BLaER1 treated with 17β-estradiol and CSF1 and Interleukin-3, amounts not matched to agents 10 nM and 100 nM (cell line): ENCODE results near the gene CEP112.

Experiments
- H3K27ac ChIP-seq, 11 experiments: shearing (Covaris generic); formaldehyde crosslinking; 2 replicates each; pipeline ENCODE4 v1.8.1; 2022
- H3K27me3 ChIP-seq, 11 experiments: shearing (Covaris generic); formaldehyde crosslinking; 2 replicates each; pipeline ENCODE4 v1.8.1; 2022
- H3K36me3 ChIP-seq, 11 experiments: shearing (Covaris generic); formaldehyde crosslinking; 2 replicates each; pipeline ENCODE4 v1.8.1; 2022
- H3K4me1 ChIP-seq, 10 experiments: shearing (Covaris generic); formaldehyde crosslinking; 2 replicates each; pipeline ENCODE4 v1.8.1; 2022
- H3K4me2 ChIP-seq, 11 experiments: shearing (Covaris generic); formaldehyde crosslinking; 2 replicates each; pipeline ENCODE4 v1.8.1; 2022
- H3K4me3 ChIP-seq, 10 experiments: shearing (Covaris generic); formaldehyde crosslinking; 2 replicates each; pipeline ENCODE4 v1.8.1; 2022
- H3K9ac ChIP-seq, 11 experiments: shearing (Covaris generic); formaldehyde crosslinking; 2 replicates each; pipeline ENCODE4 v1.8.1; 2022
- H3K9me3 ChIP-seq, 11 experiments: shearing (Covaris generic); formaldehyde crosslinking; replicated peaks in 1 of 11; 2 replicates each; pipeline ENCODE4 v1.8.1; 2022
- H4K20me1 ChIP-seq, 11 experiments: shearing (Covaris generic); formaldehyde crosslinking; 2 replicates each; pipeline ENCODE4 v1.8.1; 2022
- Cebpa-rat ChIP-seq, 11 experiments: shearing (Covaris generic); IDR thresholded peaks; 2 replicates each; pipeline ENCODE4 v1.8.1; 2022

Gene CEP112

DNA sequence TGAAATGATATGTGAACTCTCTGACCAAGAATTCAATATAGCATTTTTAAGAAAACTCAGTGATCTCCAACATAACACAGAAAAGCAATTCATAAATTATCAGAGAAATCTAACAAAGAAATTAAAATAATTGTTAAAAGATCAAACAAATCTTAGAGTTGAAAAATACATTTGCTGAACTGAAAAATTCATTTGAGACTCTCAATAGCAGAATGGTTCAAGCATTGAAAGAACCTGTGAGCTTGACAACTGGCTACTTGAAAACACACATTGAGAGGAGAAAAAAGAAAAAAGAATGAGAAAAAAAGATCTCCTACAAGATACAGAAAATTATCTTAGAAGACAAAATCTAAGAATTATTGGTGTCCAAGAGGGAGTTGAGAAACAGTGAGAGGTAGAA lies 203.5 kb downstream of the CEP112 start:
- H3K27me3 ChIP-seq = no peaks in the 10 kb centered on the region
- H4K20me1 ChIP-seq = no peaks in the 10 kb centered on the region
- no peak overlapping the region for H3K9ac ChIP-seq
- H3K36me3 ChIP-seq = 0 out of 22 replicates have a peak, but pooled peaks cover 0 to 4% (median 0%) of the 10 kb centered on the region in 11 experiments
- peaks cover 17 to 25% (median 21%) of the 10 kb centered on the region in 11 experiments for H3K9me3 ChIP-seq
- no peak overlapping the region for H3K27ac ChIP-seq
- H3K4me3 ChIP-seq = no peak overlapping the region
- no peak overlapping the region for H3K4me2 ChIP-seq
- H3K4me1 ChIP-seq = no peaks in the 10 kb centered on the region
- no peak for TF ChIP-seq Cebpa-rat (IDR thresholded peaks at IDR 0.05)

DNA sequence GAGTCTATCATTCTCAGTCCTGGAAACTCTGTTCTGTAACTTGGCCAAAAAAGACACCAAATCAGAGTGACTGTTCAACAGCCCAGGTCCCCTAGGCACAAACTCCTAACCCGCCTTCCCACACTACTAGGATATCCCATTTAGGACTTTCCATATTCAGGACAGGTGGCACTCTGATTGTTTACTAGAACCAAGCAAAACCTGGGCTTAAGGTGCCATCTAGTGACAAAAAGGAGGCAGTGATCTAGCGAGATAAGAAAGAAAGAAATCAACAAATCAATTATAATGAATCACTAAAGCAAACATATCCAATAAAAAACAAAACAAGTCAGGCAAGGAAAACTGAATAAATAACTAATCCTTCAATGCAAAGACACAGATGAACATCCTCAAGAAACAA lies 203.9 kb downstream of the CEP112 start:
- peaks cover 17 to 25% (median 21%) of the 10 kb centered on the region in 11 experiments for H3K9me3 ChIP-seq

GRCh38 chr17:65985571-65985970 lies 206.4 kb downstream of the CEP112 start:
- Histone ChIP-seq H3K9ac (no peak overlapping the region), H3K36me3 (0 out of 22 replicates have a peak, but pooled peaks cover 0 to 4% (median 0%) of the 10 kb centered on the region in 11 experiments), H3K27ac (no peak overlapping the region), H3K27me3 (no peaks in the 10 kb centered on the region), H3K4me1 (no peaks in the 10 kb centered on the region), H4K20me1 (no peaks in the 10 kb centered on the region), H3K4me3 (no peak overlapping the region), H3K9me3 (peaks cover 17 to 25% (median 21%) of the 10 kb centered on the region in 11 experiments), H3K4me2 (no peak overlapping the region)
- TF ChIP-seq Cebpa-rat (IDR thresholded peaks at IDR 0.05) = no peak

More for the DNA sequence above, 203.9 kb downstream of the CEP112 start:
- H3K27me3 ChIP-seq = no peaks in the 10 kb centered on the region
- TF ChIP-seq Cebpa-rat (IDR thresholded peaks at IDR 0.05) = no peak
- no peak overlapping the region for H3K4me2 ChIP-seq
- 0 out of 22 replicates have a peak, but pooled peaks cover 0 to 4% (median 0%) of the 10 kb centered on the region in 11 experiments for H3K36me3 ChIP-seq
- H3K4me1 ChIP-seq = no peaks in the 10 kb centered on the region
- H4K20me1 ChIP-seq = no peaks in the 10 kb centered on the region
- no peak overlapping the region for H3K27ac ChIP-seq
- H3K4me3 ChIP-seq = no peak overlapping the region
- no peak overlapping the region for H3K9ac ChIP-seq

GRCh38 chr17:65984299-65984698 lies 207.6 kb downstream of the CEP112 start:
- Histone ChIP-seq H3K4me3 (no peak overlapping the region), H3K9ac (no peak overlapping the region), H4K20me1 (no peaks in the 10 kb centered on the region), H3K27ac (no peak overlapping the region), H3K9me3 (peaks cover 17 to 20% (median 19%) of the 10 kb centered on the region in 11 experiments), H3K27me3 (no peaks in the 10 kb centered on the region), H3K4me2 (no peak overlapping the region), H3K4me1 (no peaks in the 10 kb centered on the region), H3K36me3 (0 out of 22 replicates have a peak, but pooled peaks cover 0 to 4% (median 0%) of the 10 kb centered on the region in 11 experiments)
- TF ChIP-seq Cebpa-rat (IDR thresholded peaks at IDR 0.05) = no peak

DNA sequence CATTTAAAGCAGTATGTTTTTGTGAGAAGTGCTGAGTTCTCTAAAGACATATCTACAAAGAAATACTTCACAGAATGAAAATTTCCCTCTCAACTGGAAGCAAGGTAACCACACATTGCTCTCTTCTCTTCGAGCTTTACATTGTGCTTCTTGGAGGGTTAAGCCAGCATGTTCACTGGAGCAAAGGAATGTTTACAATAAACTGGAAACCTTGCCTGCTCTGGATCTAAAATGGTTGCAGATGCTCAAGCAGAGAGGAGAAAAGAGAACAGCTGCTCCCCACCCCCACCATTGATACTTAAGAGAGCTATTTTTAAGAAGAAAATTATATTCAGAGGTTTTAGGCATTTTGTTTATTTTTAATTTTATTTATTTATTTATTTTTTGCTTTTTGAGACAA lies 213.1 kb downstream of the CEP112 start:
- no peak for TF ChIP-seq Cebpa-rat (IDR thresholded peaks at IDR 0.05)
- Histone ChIP-seq H3K4me1 (0 out of 20 replicates have a peak, but pooled peaks cover 0 to 4% (median 0%) of the 10 kb centered on the region in 10 experiments), H3K9me3 (no peaks in the 10 kb centered on the region; a peak in 1 of 22 replicates), H3K4me2 (no peak overlapping the region), H3K27ac (no peak overlapping the region), H3K27me3 (no peaks in the 10 kb centered on the region), H3K9ac (no peak overlapping the region), H4K20me1 (no peaks in the 10 kb centered on the region), H3K4me3 (no peak overlapping the region), H3K36me3 (no peaks in the 10 kb centered on the region)

DNA sequence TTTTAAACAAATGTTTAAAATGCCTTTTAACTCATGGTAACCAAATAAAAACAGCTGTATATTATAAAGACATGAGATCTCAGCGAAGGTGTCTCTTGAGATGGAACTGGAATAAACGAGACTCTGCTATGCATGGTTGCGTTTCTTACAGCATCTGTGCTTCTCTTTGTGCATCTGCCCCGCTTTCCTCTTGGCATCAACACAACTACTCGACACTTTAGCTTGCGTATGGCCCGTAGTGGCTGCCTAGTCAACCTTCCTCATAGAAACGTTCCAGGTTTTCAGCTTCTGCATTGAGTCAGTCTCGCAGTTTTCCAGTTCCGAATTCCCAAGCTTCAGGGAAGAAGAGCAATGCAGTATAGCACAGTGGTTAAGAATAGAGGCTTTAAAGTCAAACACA lies 214.9 kb downstream of the CEP112 start:
- Histone ChIP-seq H3K4me2 (no peak overlapping the region), H3K27me3 (no peaks in the 10 kb centered on the region), H3K4me1 (0 out of 20 replicates have a peak, but pooled peaks cover 0 to 4% (median 0%) of the 10 kb centered on the region in 10 experiments), H3K9me3 (no peaks in the 10 kb centered on the region; a peak in 1 of 22 replicates), H3K36me3 (no peaks in the 10 kb centered on the region), H3K27ac (no peak overlapping the region), H4K20me1 (no peaks in the 10 kb centered on the region), H3K9ac (no peak overlapping the region), H3K4me3 (no peak overlapping the region)
- no peak for TF ChIP-seq Cebpa-rat (IDR thresholded peaks at IDR 0.05)

DNA sequence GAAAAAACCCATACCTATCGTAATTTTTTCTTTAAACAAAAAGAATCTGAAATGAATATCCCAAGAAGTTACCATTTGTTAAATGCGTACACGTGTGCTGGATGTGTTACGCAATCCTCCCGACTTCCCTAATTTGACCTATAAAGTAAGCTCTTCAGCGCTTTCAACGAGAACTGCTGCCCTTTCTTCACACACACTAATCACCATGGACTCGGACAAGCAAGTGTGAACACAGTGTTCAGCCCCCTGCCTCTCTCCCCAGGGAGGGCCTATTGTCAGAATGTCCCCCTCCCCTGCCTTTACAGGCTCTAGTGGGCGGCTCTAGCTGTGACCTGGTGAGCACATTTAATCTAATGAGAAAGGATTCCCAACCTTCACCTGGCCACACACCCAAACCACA lies 216.1 kb downstream of the CEP112 start:
- Histone ChIP-seq H3K27ac (no peak overlapping the region), H3K27me3 (no peaks in the 10 kb centered on the region), H3K4me2 (peak overlapping the region in 1 of 11 experiments; percentile 16; a peak in 1 of 22 replicates), H3K9ac (no peak overlapping the region), H3K9me3 (peaks cover 0 to 9% (median 6%) of the 10 kb centered on the region in 11 experiments; a peak in 18 of 22 replicates), H3K4me3 (no peak overlapping the region), H4K20me1 (no peaks in the 10 kb centered on the region), H3K36me3 (no peaks in the 10 kb centered on the region), H3K4me1 (0 out of 20 replicates have a peak, but pooled peaks cover 0 to 4% (median 0%) of the 10 kb centered on the region in 10 experiments)
- TF ChIP-seq Cebpa-rat (IDR thresholded peaks at IDR 0.05) = peak; percentile 68 to 98 (median 93)

DNA sequence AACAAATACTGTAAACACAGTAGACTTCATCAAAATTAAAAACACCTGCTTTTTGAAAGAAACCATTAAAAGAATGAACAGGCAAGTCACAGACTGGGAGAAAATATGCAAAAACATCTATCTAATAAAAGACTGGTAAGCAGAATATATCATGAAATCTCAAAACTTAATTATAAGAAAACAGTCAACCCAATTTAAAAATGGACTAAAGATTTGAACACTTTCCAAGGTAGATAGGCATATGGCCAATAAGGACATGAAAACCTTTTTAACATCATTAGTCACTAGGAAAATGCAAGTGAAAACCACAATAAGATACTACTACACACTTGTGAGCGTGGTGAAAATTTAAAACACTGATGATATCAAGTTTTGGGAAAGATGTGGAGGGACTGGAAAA lies 218.7 kb downstream of the CEP112 start:
- 0 out of 20 replicates have a peak, but pooled peaks cover 0 to 4% (median 0%) of the 10 kb centered on the region in 10 experiments for H3K4me1 ChIP-seq
- no peak overlapping the region for H3K9ac ChIP-seq
- no peaks in the 10 kb centered on the region for H4K20me1 ChIP-seq
- no peak overlapping the region for H3K4me3 ChIP-seq
- no peaks in the 10 kb centered on the region for H3K27me3 ChIP-seq
- no peak for TF ChIP-seq Cebpa-rat (IDR thresholded peaks at IDR 0.05)
- no peaks in the 10 kb centered on the region for H3K36me3 ChIP-seq
- peaks cover 4 to 27% (median 20%) of the 10 kb centered on the region in 11 experiments; a peak in 21 of 22 replicates for H3K9me3 ChIP-seq
- H3K4me2 ChIP-seq = no peak overlapping the region
- H3K27ac ChIP-seq = no peak overlapping the region

DNA sequence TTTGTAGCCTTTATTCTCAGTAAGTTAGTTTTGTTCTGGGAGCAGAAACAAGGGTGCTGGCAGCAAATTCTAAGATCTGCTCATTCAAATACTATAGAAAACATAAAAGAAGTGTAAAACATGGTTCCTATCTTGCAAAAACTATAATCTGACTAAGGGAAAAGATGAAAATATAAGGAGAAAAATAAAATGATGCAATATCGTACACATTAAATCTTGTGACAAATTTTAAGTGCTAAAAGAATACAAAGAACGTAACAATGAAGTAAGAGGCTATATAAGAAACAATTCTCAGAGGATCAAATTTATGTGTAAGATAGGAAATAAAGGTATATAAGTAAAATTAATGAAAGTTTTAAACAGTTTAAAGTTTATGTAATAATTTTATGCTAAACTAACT lies 224.6 kb downstream of the CEP112 start:
- Histone ChIP-seq H3K4me3 (no peak overlapping the region), H3K9ac (no peak overlapping the region), H4K20me1 (no peaks in the 10 kb centered on the region), H3K4me2 (no peak overlapping the region), H3K27ac (no peak overlapping the region), H3K9me3 (peaks cover 4 to 34% (median 27%) of the 10 kb centered on the region in 11 experiments; a peak in 21 of 22 replicates), H3K4me1 (no peaks in the 10 kb centered on the region), H3K36me3 (no peaks in the 10 kb centered on the region), H3K27me3 (no peaks in the 10 kb centered on the region)
- TF ChIP-seq Cebpa-rat (IDR thresholded peaks at IDR 0.05) = no peak
